NCI-H146 treated with DMSO at 0.1 percent for 48 hours (cell line): ENCODE results near the gene VIPAS39.

ENCODE experiments used
- DNase-seq: peaks from one replicate; lab custom pipeline; 2025; ENCODE audit not compliant: unreplicated experiment; lab: John Stamatoyannopoulos, UW

VIPAS39 gene

DNA sequence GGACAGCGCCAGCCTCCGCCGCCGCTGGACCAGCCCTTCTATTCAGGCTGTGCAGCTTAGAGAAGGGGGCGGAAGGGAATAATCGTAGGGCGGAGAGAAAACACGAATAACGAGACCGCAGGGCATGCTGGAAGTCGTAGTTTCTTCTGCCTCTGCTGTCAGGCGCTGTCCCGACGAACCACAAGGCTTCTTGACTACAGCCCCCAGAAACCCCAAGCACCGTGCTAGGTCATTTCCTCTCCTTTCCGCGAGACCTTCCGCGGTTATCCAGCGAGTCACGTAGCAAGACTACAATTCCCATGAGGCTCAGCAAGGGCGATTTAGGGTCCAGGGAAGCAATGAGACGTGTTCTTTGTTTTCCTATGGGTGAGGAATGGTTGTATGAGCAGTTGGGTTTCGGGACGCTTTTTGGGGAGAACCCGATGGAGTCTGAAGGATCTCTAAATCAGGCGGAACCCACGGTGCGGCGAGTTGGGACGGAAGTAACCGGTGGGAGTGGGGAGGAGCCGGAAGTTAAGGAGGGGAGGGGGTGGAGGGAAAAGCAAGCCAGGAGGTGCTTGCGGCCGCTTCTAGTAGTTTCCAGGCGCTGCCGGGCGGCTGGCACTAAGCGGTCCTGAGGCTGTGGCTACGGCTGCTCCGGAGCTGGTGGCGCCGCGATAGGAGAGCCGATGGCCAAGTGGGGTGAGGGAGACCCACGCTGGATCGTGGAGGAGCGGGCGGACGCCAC is at the start of gene VIPAS39, which contains the start of gene AHSA1:
VIPAS39 (minus strand) TSS at position 80 of the 727 bp plus-strand sequence. CDS start 3,499 bp downstream, outside the sequence.
AHSA1 (plus strand) TSS at position 572 of the 727 bp plus-strand sequence; CDS start at position 669, 97 bp downstream.
- DNase-seq = peak; percentile 94

DNA sequence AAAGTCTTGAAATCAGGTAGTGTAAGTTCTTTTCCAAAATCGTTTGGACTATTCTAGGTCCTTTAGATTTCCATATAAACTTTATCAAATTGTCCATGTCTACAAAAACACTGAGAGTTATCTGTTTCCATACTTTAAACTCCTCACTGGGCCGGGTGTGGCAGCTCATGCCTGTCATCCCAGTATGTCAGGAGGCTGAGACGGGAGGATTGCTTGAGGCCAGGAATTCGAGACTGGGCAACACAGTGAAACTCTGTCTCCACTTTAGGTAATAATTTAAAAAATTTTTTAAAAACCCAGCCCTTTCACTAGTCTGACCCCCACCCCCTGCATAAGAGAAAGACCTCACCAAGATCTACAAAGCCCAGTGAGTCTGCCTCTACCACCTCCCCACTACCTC is 47.6 kb upstream of the VIPAS39 start:
- no peak for DNase-seq

GRCh38 chr14:77503138-77503537 is 45.7 kb upstream of the VIPAS39 start:
- no peak for DNase-seq

DNA sequence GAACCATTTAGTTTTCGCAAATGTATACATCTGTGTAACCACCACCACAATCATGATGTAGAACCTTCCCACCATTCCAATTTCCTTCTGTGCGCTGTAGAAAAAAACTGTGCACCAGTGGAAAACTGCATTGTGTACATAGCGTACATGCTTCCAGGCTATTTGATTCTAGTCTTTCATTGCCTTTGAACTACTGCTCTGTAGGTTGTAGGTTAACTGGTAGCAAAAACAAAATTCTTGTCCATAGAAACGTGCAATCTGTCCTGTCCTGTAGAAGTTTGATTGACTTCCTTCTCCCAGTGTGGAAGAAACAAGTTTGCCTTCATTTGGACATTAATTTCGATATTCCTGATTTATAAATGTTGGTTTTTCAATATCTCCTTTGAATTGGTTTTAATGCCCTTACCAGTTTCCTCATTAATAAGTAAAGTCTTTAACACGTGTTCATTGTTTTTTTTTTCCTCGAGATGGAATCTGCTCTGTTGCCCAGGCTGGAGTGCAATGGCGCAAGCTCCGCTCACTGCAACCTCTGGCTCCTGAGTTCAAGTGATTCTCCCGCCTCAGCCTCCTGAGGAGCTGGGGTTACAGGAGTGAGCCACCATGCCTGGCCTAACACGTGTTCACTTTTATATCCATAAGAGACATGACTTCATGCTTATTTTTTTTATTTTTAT is 44.8 kb upstream of the VIPAS39 start:
- DNase-seq = no peak

- peak; percentile 20 for DNase-seq
These were observed 41.7 kb upstream of the VIPAS39 start for GRCh38 chr14:77498984-77499527.

DNA sequence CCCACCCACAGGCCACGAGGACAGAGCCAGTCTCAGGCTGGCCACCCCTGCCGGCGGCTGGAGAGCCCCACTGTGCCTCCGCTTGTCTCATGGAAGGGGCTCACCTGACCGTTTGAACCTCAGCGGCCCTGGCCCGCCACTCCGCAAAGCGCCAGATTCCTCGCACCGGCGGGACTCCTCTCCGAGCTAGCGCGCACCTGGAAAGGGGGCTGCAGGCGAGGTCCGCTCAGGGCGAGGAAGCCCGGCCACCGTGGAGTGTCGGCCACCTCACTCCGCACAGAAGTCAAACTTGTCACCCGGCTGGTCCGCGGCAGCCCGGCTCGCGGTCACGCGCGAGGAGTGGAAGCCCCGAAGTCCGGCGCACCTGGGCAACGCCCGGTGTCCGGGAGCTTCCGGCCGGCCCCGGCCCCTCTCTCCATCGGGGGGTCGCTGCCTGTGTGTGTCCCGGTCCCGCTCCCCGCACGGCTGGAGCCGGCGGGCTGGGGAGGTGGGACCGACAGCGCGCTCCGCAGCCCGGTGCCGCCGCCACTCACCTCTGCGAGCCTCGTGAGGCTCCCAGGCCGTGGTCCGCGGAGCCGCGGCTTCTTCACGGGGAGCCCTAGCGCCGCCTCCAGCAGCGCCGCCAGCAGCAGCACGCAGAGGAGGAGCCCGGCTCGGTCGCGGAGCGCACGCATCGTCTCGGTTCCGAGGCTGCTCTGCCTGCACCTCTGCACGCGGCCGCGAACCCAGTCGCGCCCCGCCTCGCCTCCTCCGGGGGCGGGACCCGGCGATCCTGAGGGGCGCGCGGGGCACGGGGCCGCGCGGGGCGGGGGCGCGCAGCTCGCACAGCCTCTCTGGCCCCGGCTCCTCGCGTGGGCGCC is 40.9 kb upstream of the VIPAS39 start, which contains the start of gene ISM2:
ISM2 (minus strand) TSS at position 697 of the 860 bp plus-strand sequence; CDS start at position 674, 23 bp downstream.
- peak; percentile 7 for DNase-seq

- DNase-seq = no peak
These were observed 37.9 kb upstream of the VIPAS39 start for GRCh38 chr14:77495334-77495733.

GRCh38 chr14:77491056-77491455 is 33.7 kb upstream of the VIPAS39 start:
- no peak for DNase-seq

- no peak for DNase-seq
These were observed 33.1 kb upstream of the VIPAS39 start for GRCh38 chr14:77490347-77490986.

DNA sequence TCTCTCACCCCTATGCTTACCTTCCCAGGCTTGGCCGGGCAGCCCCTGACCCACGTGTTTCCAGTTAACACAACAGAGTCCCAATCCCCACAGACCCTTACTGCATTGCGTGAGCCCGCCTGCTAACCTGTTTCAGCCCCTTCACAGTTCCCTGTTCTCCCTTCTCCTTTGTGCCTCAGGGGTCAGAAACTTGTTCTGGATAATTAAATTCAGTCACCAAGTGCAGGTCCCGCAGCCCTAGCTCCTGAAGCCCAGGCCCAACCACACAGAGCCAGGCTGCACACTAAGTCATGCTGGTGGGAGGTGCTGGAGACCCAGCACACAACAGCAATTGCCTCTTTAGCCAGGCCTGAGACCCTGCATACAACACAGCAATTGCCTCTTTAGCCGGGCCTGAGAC is 31.6 kb upstream of the VIPAS39 start:
- DNase-seq = no peak

DNA sequence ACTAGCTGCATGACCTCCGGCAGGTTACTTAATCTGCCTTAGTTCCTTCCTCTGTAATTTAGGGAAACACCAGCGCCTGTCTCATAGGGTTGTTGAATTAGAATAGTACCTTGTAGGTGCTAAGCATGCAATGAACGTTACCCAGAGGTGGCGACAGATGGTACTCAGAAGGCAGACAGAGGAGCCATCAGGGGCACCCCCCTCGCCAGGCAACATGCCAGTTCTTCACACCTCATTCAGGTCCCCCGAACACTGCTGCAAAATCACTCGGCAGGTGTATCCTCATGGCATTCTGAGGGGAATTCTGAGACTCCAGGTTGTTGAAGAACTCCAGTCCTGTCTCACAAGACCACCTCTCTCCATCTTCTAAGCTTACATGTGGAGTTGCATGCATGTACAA is 31.2 kb upstream of the VIPAS39 start:
- no peak for DNase-seq

GRCh38 chr14:77485901-77486678 is 28.7 kb upstream of the VIPAS39 start:
- no peak for DNase-seq

- no peak for DNase-seq
These were observed 27.9 kb upstream of the VIPAS39 start for GRCh38 chr14:77485256-77485655.

DNA sequence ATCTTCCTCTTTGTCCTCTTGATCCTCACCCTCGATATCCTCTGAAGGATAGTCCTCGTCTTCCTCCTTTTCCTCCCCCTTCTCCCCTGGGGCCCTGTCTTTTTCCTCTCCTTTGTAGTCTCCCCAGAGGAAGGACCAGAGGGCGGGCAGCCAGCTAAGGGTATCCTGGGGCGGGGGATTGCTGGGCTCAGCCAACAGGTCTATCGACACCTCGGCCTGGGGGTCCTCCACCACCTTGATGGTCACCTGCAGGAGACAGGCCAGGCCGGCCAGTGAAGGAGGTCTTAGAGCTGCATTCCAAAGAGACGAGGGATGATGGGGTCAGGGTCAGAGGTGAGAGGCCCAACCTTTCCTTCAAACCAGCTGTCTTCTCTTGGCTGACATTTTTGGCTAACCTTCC is 25.0 kb upstream of the VIPAS39 start:
- no peak for DNase-seq

GRCh38 chr14:77478796-77479195 is 21.4 kb upstream of the VIPAS39 start:
- DNase-seq = no peak

GRCh38 chr14:77478029-77478428 is 20.6 kb upstream of the VIPAS39 start:
- no peak for DNase-seq

GRCh38 chr14:77475432-77476115 is 18.2 kb upstream of the VIPAS39 start:
- DNase-seq = no peak

DNA sequence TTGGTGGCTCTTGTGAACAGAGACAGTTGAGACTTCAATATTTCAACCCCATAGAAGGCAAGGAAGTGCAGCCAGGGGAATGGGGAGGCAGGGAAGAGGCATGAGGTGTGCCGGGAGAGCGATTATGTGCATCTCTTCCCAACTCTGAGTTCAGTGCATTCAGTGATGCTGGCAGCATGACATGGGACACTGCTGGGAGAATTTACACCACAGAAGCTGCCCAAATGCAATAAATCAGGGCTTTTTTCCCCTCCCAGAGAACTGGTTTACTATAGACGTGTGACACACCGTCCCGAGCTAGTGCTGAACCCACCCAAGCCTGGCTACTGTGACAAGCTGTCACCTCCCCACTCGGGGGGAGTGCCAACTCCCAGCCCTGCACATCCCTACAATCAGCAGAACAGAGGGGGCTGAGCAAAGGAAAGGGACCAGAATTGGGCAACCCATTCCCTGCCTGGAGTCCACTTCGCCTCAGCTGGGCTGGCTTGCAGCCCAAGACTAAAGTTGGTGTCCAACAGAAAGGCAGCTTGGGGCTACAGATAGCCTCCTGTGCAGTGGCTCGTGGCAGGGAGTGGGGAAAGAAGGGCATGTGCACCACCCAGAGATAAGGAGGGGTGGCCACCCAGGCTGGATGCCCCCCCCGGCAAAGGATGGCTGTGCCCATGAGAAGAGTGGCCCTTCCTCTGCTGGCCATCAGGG is 17.2 kb upstream of the VIPAS39 start:
- no peak for DNase-seq

DNA sequence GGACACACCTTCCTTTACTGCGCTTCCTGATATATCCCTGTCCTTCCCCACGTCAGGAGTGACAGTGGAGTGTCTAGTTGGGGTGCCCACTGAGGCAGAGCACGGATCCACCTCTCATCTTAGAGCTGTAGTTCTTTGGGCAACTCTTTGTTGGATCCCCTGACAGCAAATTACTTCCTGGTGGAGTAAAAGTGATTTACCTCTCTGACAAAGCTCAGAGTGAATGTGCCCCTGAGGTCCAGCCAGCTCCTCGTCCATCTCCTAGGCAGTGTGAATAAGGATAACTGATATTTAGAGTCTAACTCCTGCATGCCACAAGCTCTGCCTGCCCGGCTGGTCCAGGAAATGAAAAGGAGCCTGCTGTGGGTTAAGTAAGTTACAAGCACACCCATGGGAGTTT is 16.5 kb upstream of the VIPAS39 start:
- DNase-seq = no peak
